PC-3 (cell line): ENCODE results near the gene RIBC1. TPM values are rescaled to one million over a fixed set of nuclear protein-coding genes. Genes with fewer than 3 reads are reported as not detected.
A peak's percentile ranks its signal among the peaks of the same experiment; 100 is the strongest.

ENCODE experiments used
- ATAC-seq: fragments of 200-7000 bp; cut with Tn5 transposase; 2 replicates; pipeline ENCODE4 v1.9.1; 2020; ENCODE audit warnings: mild to moderate bottlenecking, moderate library complexity
- BruUV-seq: library from RNA; stranded (reverse); fragments of 400-500 nt; replicated peaks from 2 replicates; lab custom pipeline; 2021; lab: Mats Ljungman, UMichigan
- CTCF ChIA-PET: fragments of 300-600 bp; sonication (Branson Sonifier 250); formaldehyde crosslinking; loops from one replicate; lab custom pipeline; 2022; ENCODE audit warnings: antibody characterized with exemption; lab: Charles Lee
- POLR2A ChIA-PET: fragments of 300-600 bp; sonication (Branson Sonifier 250); formaldehyde crosslinking; loops from one replicate; lab custom pipeline; 2022; ENCODE audit warnings: antibody characterized with exemption; ENCODE audit not compliant: unreplicated experiment; lab: Charles Lee
- DNase-seq: peaks from one replicate; pipeline ENCODE4 v3.0.0-alpha.2; 2015
- H2AFZ ChIP-seq: fragments of 300-600 bp; sonication (generic); 2 replicates; pipeline ENCODE4 v1.6.0; 2016; ENCODE audit warnings: antibody characterized with exemption, low read length
- H3F3A ChIP-seq: fragments of 300-600 bp; sonication (generic); one replicate; pipeline ENCODE4 v1.6.0; 2017; ENCODE audit warnings: antibody characterized with exemption, low read length, control low read depth, mild to moderate bottlenecking; ENCODE audit not compliant: unreplicated experiment
- H3K27ac ChIP-seq: fragments of 300-600 bp; sonication (generic); 2 replicates; pipeline ENCODE4 v1.5.1; 2016; ENCODE audit warnings: mild to moderate bottlenecking, low read length
- H3K27me3 ChIP-seq: fragments of 300-600 bp; sonication (generic); 2 replicates; pipeline ENCODE4 v1.6.1; 2016; ENCODE audit warnings: low read length, mixed read lengths
- H3K36me3 ChIP-seq: fragments of 300-600 bp; sonication (generic); 2 replicates; pipeline ENCODE4 v1.6.1; 2016; ENCODE audit warnings: low read depth, mixed run types, low read length, mixed read lengths
- H3K4me1 ChIP-seq: fragments of 300-600 bp; sonication (generic); 2 replicates; pipeline ENCODE4 v1.5.1; 2016; ENCODE audit warnings: low read length; ENCODE audit not compliant: insufficient read depth
- H3K4me2 ChIP-seq: fragments of 300-600 bp; sonication (generic); 2 replicates; pipeline ENCODE4 v1.6.0; 2016; ENCODE audit warnings: low read length
- H3K4me3 ChIP-seq: fragments of 300-600 bp; sonication (generic); 2 replicates; pipeline ENCODE4 v1.5.1; 2016; ENCODE audit warnings: mild to moderate bottlenecking, low read length, mixed read lengths
- H3K79me2 ChIP-seq: fragments of 300-600 bp; sonication (generic); 2 replicates; pipeline ENCODE4 v1.6.1; 2017; ENCODE audit warnings: low read length, mixed read lengths
- H3K9ac ChIP-seq: fragments of 300-600 bp; sonication (generic); 2 replicates; pipeline ENCODE4 v1.6.0; 2016; ENCODE audit warnings: mild to moderate bottlenecking, low read length
- H3K9me2 ChIP-seq: fragments of 300-600 bp; sonication (generic); replicated peaks from 2 replicates; pipeline ENCODE4 v1.6.1; 2016; ENCODE audit warnings: mixed run types, low read length, mixed read lengths
- H3K9me3 ChIP-seq: fragments of 300-600 bp; sonication (generic); 2 replicates; pipeline ENCODE4 v1.6.1; 2016; ENCODE audit warnings: low read length, mixed read lengths
- H4K20me1 ChIP-seq: fragments of 300-600 bp; sonication (generic); 2 replicates; pipeline ENCODE4 v1.6.1; 2016; ENCODE audit warnings: low read length, mixed read lengths
- EZH2 ChIP-seq: fragments of 300-600 bp; sonication (generic); IDR thresholded peaks from one replicate; pipeline ENCODE4 v1.6.1; 2017; ENCODE audit warnings: antibody characterized with exemption, mild to moderate bottlenecking, low read length; ENCODE audit not compliant: unreplicated experiment
- EZH2phosphoT487 ChIP-seq: fragments of 300-600 bp; sonication (generic); IDR thresholded peaks from 2 replicates; pipeline ENCODE4 v1.6.1; 2018; ENCODE audit warnings: mild to moderate bottlenecking, antibody characterized with exemption, low read length, borderline replicate concordance
- intact Hi-C: fragments of 100-400 bp; cut with micrococcal nuclease; formaldehyde crosslinking; loops from 2 replicates; pipeline ENCODE4 v1.9.0; 2023
- total RNA-seq: library from RNA; depleted of rRNA; stranded (reverse); fragments of >200 nt; gene quantifications from 2 replicates; pipeline ENCODE4 v1.2.3, GENCODE V29; 2014
- TF ChIP-seq, protein P1 (sequence below): fragments of 300-600 bp; sonication (generic); conservative IDR thresholded peaks from 2 replicates; pipeline ENCODE4 v1.5.1; 2017; ENCODE audit warnings: antibody characterized with exemption, low read depth, mild to moderate bottlenecking, low read length

Gene RIBC1
- total RNA-seq, 1 experiment from 2014 or later: 1.6 TPM

DNA sequence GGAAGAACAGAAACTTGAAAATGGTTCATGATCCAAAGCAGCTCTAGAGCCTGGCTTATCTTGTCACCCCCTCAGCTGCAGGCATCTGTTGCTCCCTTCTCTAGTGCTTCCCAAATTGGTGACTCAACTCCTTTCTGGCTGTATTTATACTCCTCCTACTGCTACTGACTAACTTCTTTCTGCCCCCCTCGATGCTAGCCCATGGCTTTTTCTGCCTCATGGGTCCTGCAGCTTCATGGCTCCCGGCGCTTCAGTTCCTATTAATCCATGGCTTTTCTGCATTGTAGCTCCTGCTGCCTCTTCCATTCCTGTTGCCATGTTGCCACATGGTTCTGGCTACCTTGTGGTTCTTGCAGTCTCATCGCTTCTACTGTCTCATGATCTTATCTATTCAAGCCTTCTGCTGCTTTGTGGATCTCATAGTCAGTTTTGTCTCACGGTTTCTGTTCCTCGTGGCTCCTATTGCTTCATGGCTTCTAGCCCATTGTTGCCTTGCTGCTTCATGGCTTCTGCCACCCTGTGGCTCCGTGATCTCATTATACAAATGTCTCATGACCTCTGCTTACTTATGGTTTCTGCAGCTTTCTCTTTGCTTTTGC, 48.4 kb upstream of the RIBC1 start:
- Histone ChIP-seq H3K4me2 (no peak overlapping the region), H3K79me2 (no peaks in the 10 kb centered on the region), H4K20me1 (no peaks in the 10 kb centered on the region; the same call in 1 of the 2 replicates), H3K4me3 (no peak overlapping the region), H3K9me3 (no peaks in the 10 kb centered on the region), H3K27me3 (no peaks in the 10 kb centered on the region), H2AFZ (no peak overlapping the region), H3K36me3 (peaks cover 13% of the 10 kb centered on the region), H3K9me2 (no peaks in the 10 kb centered on the region), H3K9ac (no peak overlapping the region), H3K27ac (no peak overlapping the region), H3F3A (no peaks in the 10 kb centered on the region), H3K4me1 (no peaks in the 10 kb centered on the region)
- TF ChIP-seq, protein P1, sequence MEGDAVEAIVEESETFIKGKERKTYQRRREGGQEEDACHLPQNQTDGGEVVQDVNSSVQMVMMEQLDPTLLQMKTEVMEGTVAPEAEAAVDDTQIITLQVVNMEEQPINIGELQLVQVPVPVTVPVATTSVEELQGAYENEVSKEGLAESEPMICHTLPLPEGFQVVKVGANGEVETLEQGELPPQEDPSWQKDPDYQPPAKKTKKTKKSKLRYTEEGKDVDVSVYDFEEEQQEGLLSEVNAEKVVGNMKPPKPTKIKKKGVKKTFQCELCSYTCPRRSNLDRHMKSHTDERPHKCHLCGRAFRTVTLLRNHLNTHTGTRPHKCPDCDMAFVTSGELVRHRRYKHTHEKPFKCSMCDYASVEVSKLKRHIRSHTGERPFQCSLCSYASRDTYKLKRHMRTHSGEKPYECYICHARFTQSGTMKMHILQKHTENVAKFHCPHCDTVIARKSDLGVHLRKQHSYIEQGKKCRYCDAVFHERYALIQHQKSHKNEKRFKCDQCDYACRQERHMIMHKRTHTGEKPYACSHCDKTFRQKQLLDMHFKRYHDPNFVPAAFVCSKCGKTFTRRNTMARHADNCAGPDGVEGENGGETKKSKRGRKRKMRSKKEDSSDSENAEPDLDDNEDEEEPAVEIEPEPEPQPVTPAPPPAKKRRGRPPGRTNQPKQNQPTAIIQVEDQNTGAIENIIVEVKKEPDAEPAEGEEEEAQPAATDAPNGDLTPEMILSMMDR: no peak
- TF ChIP-seq EZH2phosphoT487: no peak
- no peak for TF ChIP-seq EZH2
- ChIA-PET CTCF (no interaction called here), POLR2A (no interaction called here)
- intact Hi-C loops: no loop called here
- DNase-seq: no peak
- ATAC-seq: no peak
- BruUV-seq: no TSS peak

DNA sequence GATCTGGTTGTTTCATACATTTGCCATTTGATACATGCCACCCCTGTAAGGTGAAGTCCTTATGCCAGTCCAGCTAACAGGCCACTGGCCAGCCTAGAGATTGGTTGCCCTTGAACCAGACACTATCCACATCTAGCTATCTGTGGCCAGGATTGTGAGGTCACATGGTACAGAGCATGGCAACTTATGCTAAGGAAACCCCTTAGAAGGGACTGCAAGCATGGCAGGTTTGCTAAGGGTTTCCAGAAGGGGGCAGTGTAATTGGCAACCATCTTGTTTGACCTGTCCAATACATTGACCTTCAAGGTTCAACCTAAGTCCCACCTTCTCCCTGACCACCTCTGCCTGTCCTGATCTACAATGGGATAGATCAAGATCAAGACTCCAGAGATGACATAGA, 47.8 kb upstream of the RIBC1 start:
- ChIA-PET CTCF (no interaction called here), POLR2A (no interaction called here)
- H3F3A ChIP-seq: no peaks in the 10 kb centered on the region
- H3K36me3 ChIP-seq: peaks cover 18% of the 10 kb centered on the region
- no peak overlapping the region for H3K4me2 ChIP-seq
- no peak overlapping the region for H3K4me3 ChIP-seq
- ATAC-seq: no peak
- H3K79me2 ChIP-seq: no peaks in the 10 kb centered on the region
- H4K20me1 ChIP-seq: no peaks in the 10 kb centered on the region; the same call in 1 of the 2 replicates
- H3K9me3 ChIP-seq: no peaks in the 10 kb centered on the region
- H3K4me1 ChIP-seq: no peaks in the 10 kb centered on the region
- no peak overlapping the region for H3K9ac ChIP-seq
- H3K27ac ChIP-seq: no peak overlapping the region
- H3K27me3 ChIP-seq: no peaks in the 10 kb centered on the region
- H3K9me2 ChIP-seq: no peaks in the 10 kb centered on the region
- TF ChIP-seq EZH2 (no peak), EZH2phosphoT487 (no peak)
- TF ChIP-seq, protein P1: peak; percentile 34
- intact Hi-C loops: no loop called here
- no TSS peak for BruUV-seq
- no peak for DNase-seq
- H2AFZ ChIP-seq: no peak overlapping the region

- Histone ChIP-seq H3K9me3 (no peaks in the 10 kb centered on the region), H3K9ac (no peak overlapping the region), H4K20me1 (no peaks in the 10 kb centered on the region; the same call in 1 of the 2 replicates), H3K79me2 (no peaks in the 10 kb centered on the region), H3K4me2 (no peak overlapping the region), H3F3A (no peaks in the 10 kb centered on the region), H3K4me3 (no peak overlapping the region), H2AFZ (no peak overlapping the region), H3K27ac (no peak overlapping the region), H3K9me2 (no peaks in the 10 kb centered on the region), H3K36me3 (peaks cover 34% of the 10 kb centered on the region), H3K27me3 (no peaks in the 10 kb centered on the region), H3K4me1 (no peaks in the 10 kb centered on the region)
- ATAC-seq (no peak), DNase-seq (no peak)
- intact Hi-C loops: no loop called here
- POLR2A ChIA-PET: interaction anchor here (0.6 kb wide), 1 partner anchor 807 kb away, joined by 4 read pairs; no protein-coding TSS in a partner anchor
- BruUV-seq: no TSS peak
- TF ChIP-seq EZH2phosphoT487 (no peak), EZH2 (no peak)
- TF ChIP-seq, protein P1: no peak
- CTCF ChIA-PET: no interaction called here
These were observed 45.8 kb upstream of the RIBC1 start for GRCh38 chrX:53376888-53377287.
